Fibroblast of villous mesenchyme (primary cell): ENCODE results near the gene PHLPP1. TPM values are rescaled to one million over a fixed set of nuclear protein-coding genes. Genes with fewer than 3 reads are reported as not detected.

Source experiments
- DNase-seq: peaks from one replicate; pipeline ENCODE4 v3.0.0-alpha.2; 2010; ENCODE audit warnings: low read depth
- H3K4me3 ChIP-seq: 2 replicates; pipeline ENCODE4 v1.5.1; 2011; ENCODE audit warnings: low read depth, mild to moderate bottlenecking, low read length
- CTCF ChIP-seq: IDR thresholded peaks from 2 replicates; pipeline ENCODE4 v1.5.1; 2012; ENCODE audit warnings: low read depth, mild to moderate bottlenecking, low read length; ENCODE audit not compliant: insufficient read depth
- total RNA-seq: library from RNA; depleted of rRNA; stranded (reverse); fragments of >200 nt; gene quantifications from 2 replicates; pipeline ENCODE4 v1.2.3, GENCODE V29; 2012

PHLPP1 gene
- total RNA-seq = 4.7 and 6.8 TPM in 2 replicates

- DNase-seq = no peak
- no peak for TF ChIP-seq CTCF
- H3K4me3 ChIP-seq = peak within 1 kb of the TSS; percentile 79
Observed at GRCh38 chr18:62715436-62715758, at the start of gene PHLPP1. PHLPP1 (plus strand) TSS chr18:62715541; CDS start chr18:62715684, 143 bp downstream.

- no peak overlapping the region for H3K4me3 ChIP-seq
- DNase-seq = no peak
- TF ChIP-seq CTCF = no peak
Observed at GRCh38 chr18:62669225-62669624, 46.1 kb upstream of the PHLPP1 start.

- no peak for TF ChIP-seq CTCF
- H3K4me3 ChIP-seq = no peak overlapping the region
- no peak for DNase-seq
Observed at GRCh38 chr18:62670573-62670972, 44.8 kb upstream of the PHLPP1 start.

GRCh38 chr18:62672600-62672999 lies 42.7 kb upstream of the PHLPP1 start:
- H3K4me3 ChIP-seq = no peak overlapping the region
- no peak for TF ChIP-seq CTCF
- no peak for DNase-seq

- TF ChIP-seq CTCF = no peak
- H3K4me3 ChIP-seq = no peak overlapping the region
- no peak for DNase-seq
Observed at GRCh38 chr18:62678847-62679485, 36.4 kb upstream of the PHLPP1 start.

- no peak overlapping the region for H3K4me3 ChIP-seq
- DNase-seq = no peak
- no peak for TF ChIP-seq CTCF
Observed at GRCh38 chr18:62682371-62682770, 33.0 kb upstream of the PHLPP1 start.

GRCh38 chr18:62683935-62684334 lies 31.4 kb upstream of the PHLPP1 start:
- no peak for DNase-seq
- H3K4me3 ChIP-seq = no peak overlapping the region
- no peak for TF ChIP-seq CTCF
